ENCODE measurements around the gene HSF4. TPM values are rescaled to one million over a fixed set of nuclear protein-coding genes. Genes with fewer than 3 reads are reported as not detected.

The HSF4 gene
- total RNA-seq, 1 experiment from 2014 or later, result 4.9 TPM

GRCh38 chr16:67183627-67184452, 19.3 kb downstream of the HSF4 start, which contains the start of gene MATCAP1:
Gene MATCAP1 (minus strand): TSS chr16:67183963. CDS start chr16:67180610, 3,353 bp downstream.
- Histone ChIP-seq H3K27me3 (no peaks in the 10 kb centered on the region), H3K36me3 (no peaks in the 10 kb centered on the region), H3K4me1 (peaks cover 5% of the 10 kb centered on the region), H3K27ac (peak within 1 kb of the TSS; percentile 94), H3K9me3 (replicated peaks) (no peaks in the 10 kb centered on the region), H3K4me3 (peak within 1 kb of the TSS; percentile 84)
- DNase-seq, result peak; percentile 99 to 100

- no peaks in the 10 kb centered on the region for H3K36me3 ChIP-seq
- no peak overlapping the region for H3K27ac ChIP-seq
- no peak for DNase-seq
- H3K4me3 ChIP-seq, result peak overlapping the region; percentile 84
- H3K9me3 ChIP-seq (replicated peaks), result no peaks in the 10 kb centered on the region
- H3K4me1 ChIP-seq, result peaks cover 5% of the 10 kb centered on the region
- H3K27me3 ChIP-seq, result no peaks in the 10 kb centered on the region
Measured at GRCh38 chr16:67184453-67184994, 20.0 kb downstream of the HSF4 start.

GRCh38 chr16:67184995-67185650, 20.6 kb downstream of the HSF4 start:
- no peak overlapping the region for H3K27ac ChIP-seq
- H3K27me3 ChIP-seq, result no peaks in the 10 kb centered on the region
- H3K36me3 ChIP-seq, result no peaks in the 10 kb centered on the region
- no peak overlapping the region for H3K4me3 ChIP-seq
- DNase-seq, result peak; percentile 95 to 97
- peaks cover 5% of the 10 kb centered on the region for H3K4me1 ChIP-seq
- no peaks in the 10 kb centered on the region for H3K9me3 ChIP-seq (replicated peaks)

DNA sequence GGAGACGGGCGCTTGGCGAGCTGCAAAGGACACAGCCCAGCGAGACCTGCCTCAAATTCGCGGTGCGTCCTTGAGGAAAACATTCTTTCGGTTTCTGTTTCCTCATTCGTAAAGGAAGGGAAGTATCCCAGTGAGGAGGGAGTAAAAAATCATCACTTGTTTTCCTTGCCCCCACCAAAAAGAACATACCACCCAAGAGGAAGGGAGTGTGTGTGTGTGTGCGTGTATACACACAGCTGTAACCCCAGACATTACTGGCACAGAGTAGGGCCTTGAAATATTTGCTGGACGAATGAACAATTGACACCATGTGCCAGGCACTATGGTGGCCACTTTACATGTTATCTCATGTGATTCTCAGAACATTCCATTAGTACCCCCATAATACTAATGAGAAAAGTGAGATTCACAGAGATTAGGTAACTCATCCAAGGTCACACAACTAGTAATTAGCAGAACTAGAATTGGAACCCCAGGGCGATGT, 21.1 kb downstream of the HSF4 start:
- Histone ChIP-seq H3K36me3 (no peaks in the 10 kb centered on the region), H3K9me3 (replicated peaks) (no peaks in the 10 kb centered on the region), H3K27ac (no peak overlapping the region), H3K4me3 (no peak overlapping the region), H3K27me3 (no peaks in the 10 kb centered on the region), H3K4me1 (peaks cover 11% of the 10 kb centered on the region)
- DNase-seq, result no peak

GRCh38 chr16:67186550-67186950, 22.0 kb downstream of the HSF4 start:
- peaks cover 19% of the 10 kb centered on the region for H3K4me1 ChIP-seq
- no peak for DNase-seq
- no peak overlapping the region for H3K27ac ChIP-seq
- H3K9me3 ChIP-seq (replicated peaks), result no peaks in the 10 kb centered on the region
- H3K27me3 ChIP-seq, result no peaks in the 10 kb centered on the region
- no peak overlapping the region for H3K4me3 ChIP-seq
- H3K36me3 ChIP-seq, result no peaks in the 10 kb centered on the region

DNA sequence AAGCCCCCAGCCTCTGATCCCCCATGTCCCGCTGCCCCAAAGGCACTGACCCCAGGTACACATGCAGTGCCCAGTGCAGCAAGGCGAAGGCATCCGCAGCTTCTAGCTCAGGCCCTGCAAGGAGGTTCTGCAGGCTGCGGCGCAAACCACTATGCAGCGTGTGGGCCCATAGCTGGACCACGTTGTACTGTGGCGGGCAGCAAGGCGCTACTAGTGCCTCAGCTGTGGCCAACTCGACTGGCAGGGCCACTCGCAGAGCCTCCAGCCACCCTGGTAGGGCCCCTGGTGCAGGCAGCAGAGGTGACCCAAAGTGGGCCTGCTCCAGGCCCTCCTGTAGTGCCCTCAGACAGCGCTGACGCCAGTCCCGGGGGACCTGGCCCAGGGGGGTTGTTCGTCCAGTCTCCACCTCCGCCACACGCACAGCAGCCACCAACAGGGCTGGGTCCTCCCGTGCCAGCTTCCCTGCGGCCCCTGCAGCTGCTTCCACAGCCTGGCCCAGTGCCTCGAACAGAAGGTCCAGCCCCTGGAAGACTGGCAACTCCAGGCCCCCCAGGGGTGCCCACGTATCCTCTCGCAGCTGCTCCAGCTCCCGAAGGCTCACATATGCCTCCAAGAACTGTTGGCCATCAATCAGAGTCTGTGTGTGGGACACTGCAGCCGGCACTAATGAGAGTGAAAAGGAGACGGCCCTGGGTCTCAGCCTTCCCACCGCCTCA, 22.8 kb downstream of the HSF4 start:
- Histone ChIP-seq H3K4me1 (peaks cover 21% of the 10 kb centered on the region), H3K4me3 (no peak overlapping the region), H3K36me3 (no peaks in the 10 kb centered on the region), H3K27ac (no peak overlapping the region), H3K27me3 (no peaks in the 10 kb centered on the region), H3K9me3 (replicated peaks) (no peaks in the 10 kb centered on the region)
- DNase-seq, result peak; percentile 56 to 59

DNA sequence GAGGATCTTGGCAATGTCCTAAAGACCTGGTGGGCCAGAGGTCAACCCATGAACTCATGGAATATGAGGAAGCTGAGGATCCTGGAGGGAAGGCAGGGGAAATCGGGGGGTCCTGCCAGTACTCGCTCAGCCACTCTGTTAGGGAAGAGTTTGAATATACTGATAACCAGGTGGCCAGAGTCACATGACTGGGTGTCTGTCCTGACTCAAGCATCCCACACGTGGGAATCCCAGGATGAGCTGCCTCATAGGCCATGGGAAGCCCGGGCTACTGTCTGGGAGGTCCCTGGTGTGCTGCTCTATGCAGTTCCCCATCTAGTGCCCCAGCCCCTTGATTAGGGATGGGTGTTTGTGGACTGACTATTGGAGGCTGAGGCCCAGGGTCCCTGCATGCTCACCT, 23.8 kb downstream of the HSF4 start:
- Histone ChIP-seq H3K4me1 (peaks cover 16% of the 10 kb centered on the region), H3K4me3 (no peak overlapping the region), H3K36me3 (0 out of 2 replicates have a peak, but pooled peaks cover 1% of the 10 kb centered on the region), H3K27me3 (no peaks in the 10 kb centered on the region), H3K27ac (no peak overlapping the region), H3K9me3 (replicated peaks) (no peaks in the 10 kb centered on the region)
- DNase-seq, result no peak

DNA sequence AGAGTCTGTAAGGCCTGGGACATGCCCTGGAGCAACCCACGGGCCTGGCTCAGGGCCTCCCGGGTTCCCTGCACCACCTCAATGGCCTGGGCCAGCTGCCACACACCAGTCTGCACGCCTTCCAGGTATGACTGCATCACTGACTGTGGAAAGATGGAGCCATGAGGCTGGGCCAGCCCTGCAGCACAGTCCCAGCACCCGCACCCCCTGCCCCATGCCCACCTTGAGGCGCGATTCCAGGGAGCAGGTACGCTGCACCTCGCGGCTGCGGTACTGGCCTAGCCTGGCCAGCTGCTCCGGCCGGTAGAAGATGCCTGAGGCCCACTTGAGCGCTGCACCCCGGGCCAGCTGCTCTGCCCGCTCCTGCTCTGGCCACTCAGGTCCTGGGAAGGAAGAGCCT, 24.3 kb downstream of the HSF4 start:
- DNase-seq, result no peak
- no peak overlapping the region for H3K27ac ChIP-seq
- H3K9me3 ChIP-seq (replicated peaks), result no peaks in the 10 kb centered on the region
- no peak overlapping the region for H3K4me3 ChIP-seq
- peaks cover 16% of the 10 kb centered on the region for H3K4me1 ChIP-seq
- peaks cover 4% of the 10 kb centered on the region; the same call in 1 of the 2 replicates for H3K36me3 ChIP-seq
- no peaks in the 10 kb centered on the region for H3K27me3 ChIP-seq

GRCh38 chr16:67190041-67190440, 25.5 kb downstream of the HSF4 start, which contains the start of gene EXOC3L1:
Gene EXOC3L1 (minus strand): TSS chr16:67190136. CDS start chr16:67189676, 460 bp downstream.
- Histone ChIP-seq H3K27me3 (no peaks in the 10 kb centered on the region), H3K9me3 (replicated peaks) (no peaks in the 10 kb centered on the region), H3K4me1 (peaks cover 16% of the 10 kb centered on the region), H3K27ac (no peak within 1 kb of the TSS), H3K36me3 (peaks cover 15% of the 10 kb centered on the region), H3K4me3 (no peak within 1 kb of the TSS)
- peak in 1 of 2 experiments; percentile 54 for DNase-seq

GRCh38 chr16:67190448-67191399, 26.2 kb downstream of the HSF4 start:
- no peak overlapping the region for H3K4me3 ChIP-seq

DNA sequence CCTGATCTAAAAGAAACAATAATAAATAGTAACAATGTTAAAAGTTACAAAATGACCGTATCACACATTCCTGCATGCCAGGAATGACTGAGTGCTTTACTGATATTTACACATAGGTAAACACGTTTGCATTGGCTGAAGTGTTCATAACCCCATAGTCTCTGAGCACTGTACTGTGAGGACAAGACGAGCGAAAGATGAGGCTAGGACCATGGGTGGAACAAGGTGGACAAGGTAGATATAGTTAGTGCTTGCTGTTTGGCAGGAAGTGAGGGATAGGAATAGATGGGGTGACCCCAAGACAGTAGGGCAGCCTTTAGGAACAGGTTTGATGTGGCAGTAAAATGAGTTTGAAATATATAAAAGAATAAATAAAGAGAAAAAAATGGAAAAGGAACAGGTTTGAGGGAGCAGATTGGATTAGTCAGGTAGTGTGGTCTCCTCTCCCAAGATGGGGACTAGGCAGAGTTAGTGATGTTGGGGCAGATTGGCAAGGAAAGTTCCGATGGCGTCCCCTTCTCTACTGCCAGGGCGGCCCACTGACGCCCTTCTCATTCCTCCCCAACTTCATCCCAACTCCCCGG, 27.0 kb downstream of the HSF4 start:
- DNase-seq, result no peak
- H3K27me3 ChIP-seq, result no peaks in the 10 kb centered on the region
- H3K9me3 ChIP-seq (replicated peaks), result no peaks in the 10 kb centered on the region
- peak overlapping the region; percentile 92 for H3K4me3 ChIP-seq
- peaks cover 29% of the 10 kb centered on the region for H3K36me3 ChIP-seq
- H3K27ac ChIP-seq, result no peak overlapping the region
- H3K4me1 ChIP-seq, result peaks cover 16% of the 10 kb centered on the region

More at GRCh38 chr16:67190448-67191399, 26.2 kb downstream of the HSF4 start:
- Histone ChIP-seq H3K27ac (no peak overlapping the region), H3K27me3 (no peaks in the 10 kb centered on the region), H3K9me3 (replicated peaks) (no peaks in the 10 kb centered on the region), H3K4me1 (peaks cover 16% of the 10 kb centered on the region), H3K36me3 (peaks cover 22% of the 10 kb centered on the region)
- DNase-seq, result peak; percentile 65 to 79

- Histone ChIP-seq H3K27me3 (no peaks in the 10 kb centered on the region), H3K4me3 (peak within 1 kb of the TSS; percentile 92), H3K27ac (peak within 1 kb of the TSS; percentile 44), H3K36me3 (peaks cover 36% of the 10 kb centered on the region), H3K4me1 (peaks cover 16% of the 10 kb centered on the region), H3K9me3 (replicated peaks) (no peaks in the 10 kb centered on the region)
- DNase-seq, result peak; percentile 93 to 96
Measured at GRCh38 chr16:67191995-67192681, 27.6 kb downstream of the HSF4 start, which contains the start of gene E2F4. Gene E2F4 (plus strand): TSS chr16:67192155. CDS start chr16:67192228, 73 bp downstream.
